ENCODE results near the gene HBZ.
"Not testable (repeated sequence)": the region's sequence is repeated elsewhere in the genome, so short reads cannot be mapped to it uniquely, and the experiment has no call there.

Gene HBZ

GRCh38 chr16:176006-176405 lies 23.6 kb downstream of the HBZ start:
- peaks cover 54 to 56% of the 10 kb centered on the region in 2 experiments for H3K27me3 ChIP-seq (ENCODE audit: control insufficient read depth in 1 of 2, insufficient read depth in 1 of 2, low read length in 2 of 2)
- H2BK5ac ChIP-seq (ENCODE audit: low read depth, low read length, poor library complexity, severe bottlenecking); H3K27ac ChIP-seq (ENCODE audit: low read length, poor library complexity, severe bottlenecking); H2BK120ac ChIP-seq (ENCODE audit: low read depth, low read length); H3K79me1 ChIP-seq (replicated peaks; ENCODE audit: low read length, poor library complexity, severe bottlenecking); H3K9ac ChIP-seq (ENCODE audit: low read length); H2AFZ ChIP-seq (ENCODE audit: low read depth, low read length); H3K4me3 ChIP-seq (ENCODE audit: insufficient read depth in 1 of 2, low read depth in 1 of 2, low read length in 2 of 2); H2BK12ac ChIP-seq (ENCODE audit: low read length in 2 of 2); H3K4me2 ChIP-seq (ENCODE audit: low read length, poor library complexity, severe bottlenecking); H2AK5ac ChIP-seq (ENCODE audit: low read length, severe bottlenecking); H3K4ac ChIP-seq (ENCODE audit: low read depth in 1 of 2, low read length in 2 of 2); H4K91ac ChIP-seq (ENCODE audit: low read length); H3K18ac ChIP-seq (ENCODE audit: low read depth in 1 of 2, low read length in 2 of 2); H2BK15ac ChIP-seq (ENCODE audit: low read depth, poor library complexity, severe bottlenecking); H3K14ac ChIP-seq (ENCODE audit: low read length in 2 of 2); H3K9me3 ChIP-seq (ENCODE audit: control insufficient read depth, low read length); H3K23ac ChIP-seq (ENCODE audit: low read length in 2 of 2); H3K36me3 ChIP-seq (ENCODE audit: control insufficient read depth in 1 of 2, insufficient read depth in 2 of 2, low read depth in 1 of 2, low read length in 2 of 2); H4K8ac ChIP-seq (ENCODE audit: low read length); DNase-seq: not testable (repeated sequence)
- H3K4me1 ChIP-seq (ENCODE audit: control insufficient read depth, insufficient read depth, low read depth, low read length): peaks cover 11% of the 10 kb centered on the region
- WGBS: no CpG with 5 or more reads among the region's 39 CpGs

GRCh38 chr16:176477-177382 lies 24.3 kb downstream of the HBZ start, which contains the start of gene HBA1:
HBA1 (plus strand) TSS chr16:176680; CDS start chr16:176717, 37 bp downstream.
- not testable (repeated sequence) for H3K36me3 ChIP-seq (ENCODE audit: control insufficient read depth in 1 of 2, insufficient read depth in 2 of 2, low read depth in 1 of 2, low read length in 2 of 2); H3K4me3 ChIP-seq (ENCODE audit: insufficient read depth in 1 of 2, low read depth in 1 of 2, low read length in 2 of 2); H3K4me2 ChIP-seq (ENCODE audit: low read length, poor library complexity, severe bottlenecking)

GRCh38 chr16:177394-177822 lies 25.0 kb downstream of the HBZ start:
- no peak overlapping the region for H2BK5ac ChIP-seq (ENCODE audit: low read depth, low read length, poor library complexity, severe bottlenecking)
- H3K9ac ChIP-seq (ENCODE audit: low read length): no peak overlapping the region
- no peak overlapping the region for H3K27ac ChIP-seq (ENCODE audit: low read length, poor library complexity, severe bottlenecking)
- H3K79me1 ChIP-seq (replicated peaks; ENCODE audit: low read length, poor library complexity, severe bottlenecking): no peaks in the 10 kb centered on the region
- no peak overlapping the region for H2AFZ ChIP-seq (ENCODE audit: low read depth, low read length)
- no peak overlapping the region for H3K4me2 ChIP-seq (ENCODE audit: low read length, poor library complexity, severe bottlenecking)
- no peak overlapping the region for H2BK12ac ChIP-seq (ENCODE audit: low read length in 2 of 2)
- no peak overlapping the region for H4K91ac ChIP-seq (ENCODE audit: low read length)
- no peak overlapping the region for H2AK5ac ChIP-seq (ENCODE audit: low read length, severe bottlenecking)
- no peak overlapping the region for H3K14ac ChIP-seq (ENCODE audit: low read length in 2 of 2)
- DNase-seq: no peak
- no peak overlapping the region for H2BK120ac ChIP-seq (ENCODE audit: low read depth, low read length)
- no peak overlapping the region for H3K23ac ChIP-seq (ENCODE audit: low read length in 2 of 2)
- H3K9me3 ChIP-seq (ENCODE audit: control insufficient read depth, low read length): no peaks in the 10 kb centered on the region
- H3K4me3 ChIP-seq (ENCODE audit: insufficient read depth in 1 of 2, low read depth in 1 of 2, low read length in 2 of 2): no peak overlapping the region
- H3K36me3 ChIP-seq (ENCODE audit: control insufficient read depth in 1 of 2, insufficient read depth in 2 of 2, low read depth in 1 of 2, low read length in 2 of 2): peaks cover 0 to 5% of the 10 kb centered on the region in 2 experiments
- no peak overlapping the region for H2BK15ac ChIP-seq (ENCODE audit: low read depth, poor library complexity, severe bottlenecking)
- H3K4me1 ChIP-seq (ENCODE audit: control insufficient read depth, insufficient read depth, low read depth, low read length): peaks cover 18% of the 10 kb centered on the region
- no peak overlapping the region for H3K4ac ChIP-seq (ENCODE audit: low read depth in 1 of 2, low read length in 2 of 2)
- no peak overlapping the region for H4K8ac ChIP-seq (ENCODE audit: low read length)
- no peak overlapping the region for H3K18ac ChIP-seq (ENCODE audit: low read depth in 1 of 2, low read length in 2 of 2)
- H3K27me3 ChIP-seq (ENCODE audit: control insufficient read depth in 1 of 2, insufficient read depth in 1 of 2, low read length in 2 of 2): peaks cover 47 to 49% of the 10 kb centered on the region in 2 experiments
- whole genome bisulfite sequencing: 24% methylated on average over 13 of the region's 13 CpGs

More at GRCh38 chr16:176477-177382, 24.3 kb downstream of the HBZ start, which contains the start of gene HBA1:
- H4K8ac ChIP-seq (ENCODE audit: low read length); H2BK15ac ChIP-seq (ENCODE audit: low read depth, poor library complexity, severe bottlenecking); DNase-seq; H4K91ac ChIP-seq (ENCODE audit: low read length); H3K14ac ChIP-seq (ENCODE audit: low read length in 2 of 2); H3K18ac ChIP-seq (ENCODE audit: low read depth in 1 of 2, low read length in 2 of 2); H3K4ac ChIP-seq (ENCODE audit: low read depth in 1 of 2, low read length in 2 of 2); H3K9ac ChIP-seq (ENCODE audit: low read length); H2BK12ac ChIP-seq (ENCODE audit: low read length in 2 of 2); H2BK120ac ChIP-seq (ENCODE audit: low read depth, low read length); H3K27ac ChIP-seq (ENCODE audit: low read length, poor library complexity, severe bottlenecking); H2BK5ac ChIP-seq (ENCODE audit: low read depth, low read length, poor library complexity, severe bottlenecking); H2AK5ac ChIP-seq (ENCODE audit: low read length, severe bottlenecking); H3K79me1 ChIP-seq (replicated peaks; ENCODE audit: low read length, poor library complexity, severe bottlenecking); H3K9me3 ChIP-seq (ENCODE audit: control insufficient read depth, low read length); H2AFZ ChIP-seq (ENCODE audit: low read depth, low read length): not testable (repeated sequence)
- Histone ChIP-seq H3K4me1 (ENCODE audit: control insufficient read depth, insufficient read depth, low read depth, low read length) (peaks cover 18% of the 10 kb centered on the region), H3K27me3 (ENCODE audit: control insufficient read depth in 1 of 2, insufficient read depth in 1 of 2, low read length in 2 of 2) (peaks cover 49 to 50% of the 10 kb centered on the region in 2 experiments), H3K23ac (ENCODE audit: low read length in 2 of 2) (peak within 1 kb of the TSS in 1 of 2 experiments; percentile 17)
- no CpG with 5 or more reads among the region's 88 CpGs for WGBS

- WGBS: 75% methylated on average over 10 of the region's 11 CpGs
- Histone ChIP-seq H3K4me3 (ENCODE audit: insufficient read depth in 1 of 2, low read depth in 1 of 2, low read length in 2 of 2) (no peak overlapping the region), H3K79me1 (replicated peaks; ENCODE audit: low read length, poor library complexity, severe bottlenecking) (no peaks in the 10 kb centered on the region), H3K14ac (ENCODE audit: low read length in 2 of 2) (no peak overlapping the region), H2BK120ac (ENCODE audit: low read depth, low read length) (no peak overlapping the region), H3K4ac (ENCODE audit: low read depth in 1 of 2, low read length in 2 of 2) (no peak overlapping the region), H3K4me2 (ENCODE audit: low read length, poor library complexity, severe bottlenecking) (no peak overlapping the region), H2BK12ac (ENCODE audit: low read length in 2 of 2) (no peak overlapping the region), H3K9me3 (ENCODE audit: control insufficient read depth, low read length) (no peaks in the 10 kb centered on the region), H4K8ac (ENCODE audit: low read length) (no peak overlapping the region), H2BK15ac (ENCODE audit: low read depth, poor library complexity, severe bottlenecking) (no peak overlapping the region), H2AFZ (ENCODE audit: low read depth, low read length) (no peak overlapping the region), H4K91ac (ENCODE audit: low read length) (no peak overlapping the region), H3K23ac (ENCODE audit: low read length in 2 of 2) (no peak overlapping the region), H3K27me3 (ENCODE audit: control insufficient read depth in 1 of 2, insufficient read depth in 1 of 2, low read length in 2 of 2) (peaks cover 47 to 49% of the 10 kb centered on the region in 2 experiments), H3K4me1 (ENCODE audit: control insufficient read depth, insufficient read depth, low read depth, low read length) (peaks cover 18% of the 10 kb centered on the region), H3K18ac (ENCODE audit: low read depth in 1 of 2, low read length in 2 of 2) (no peak overlapping the region), H3K27ac (ENCODE audit: low read length, poor library complexity, severe bottlenecking) (no peak overlapping the region), H2BK5ac (ENCODE audit: low read depth, low read length, poor library complexity, severe bottlenecking) (no peak overlapping the region), H3K9ac (ENCODE audit: low read length) (no peak overlapping the region), H3K36me3 (ENCODE audit: control insufficient read depth in 1 of 2, insufficient read depth in 2 of 2, low read depth in 1 of 2, low read length in 2 of 2) (peaks cover 0 to 11% of the 10 kb centered on the region in 2 experiments), H2AK5ac (ENCODE audit: low read length, severe bottlenecking) (no peak overlapping the region)
- no peak for DNase-seq
These were observed 25.7 kb downstream of the HBZ start for GRCh38 chr16:177981-178667.
